Measurements from ENCODE around the gene F2R. TPM values are rescaled to one million over a fixed set of nuclear protein-coding genes. Genes with fewer than 3 reads are reported as not detected.
"Not testable (repeated sequence)": the region's sequence is repeated elsewhere in the genome, so short reads cannot be mapped to it uniquely, and the experiment has no call there.

Gene F2R
- total and polyA plus RNA-seq, 5 experiments from 2014 or later, result 0.65 to 37.3 (median 1.2) TPM

GRCh38 chr5:76771705-76772405 lies 55.9 kb downstream of the F2R start:
- Mint-ChIP-seq H3K36me3 (no peaks in the 10 kb centered on the region), H3K27ac (peak overlapping the region in 2 of 10 donors; percentile 5 to 39), H3K4me1 (peaks cover 0 to 6% (median 2%) of the 10 kb centered on the region in 4 donors), H3K9me3 (no peaks in the 10 kb centered on the region), H3K4me3 (no peak overlapping the region), H3K27me3 (no peaks in the 10 kb centered on the region)
- ATAC-seq (no peak), DNase-seq (no peak)
- POLR2A ChIA-PET, result no interaction called here

DNA sequence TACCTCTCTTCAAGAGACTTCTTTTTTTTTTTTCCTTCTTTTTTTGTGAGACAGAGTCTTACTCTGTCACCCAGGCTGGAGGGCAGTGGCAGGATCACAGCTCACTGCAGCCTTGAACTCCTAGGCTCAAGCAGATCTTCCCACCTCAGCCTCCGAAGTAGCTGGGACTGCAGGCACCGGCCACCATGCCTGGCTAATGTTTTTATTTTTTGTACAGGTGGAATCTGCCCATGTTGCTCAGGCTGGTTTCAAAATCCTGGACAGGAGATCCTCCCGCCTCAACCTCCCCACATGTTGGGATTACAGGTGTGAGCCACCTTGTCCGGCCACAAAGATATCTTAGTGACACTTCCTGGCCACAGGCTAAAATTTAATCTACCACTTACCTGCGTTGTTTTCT lies 60.0 kb downstream of the F2R start:
- Mint-ChIP-seq H3K27ac (peak overlapping the region in 2 of 10 donors; percentile 24 to 68), H3K36me3 (no peaks in the 10 kb centered on the region), H3K4me3 (no peak overlapping the region), H3K27me3 (no peaks in the 10 kb centered on the region), H3K4me1 (peaks cover 0 to 6% (median 2%) of the 10 kb centered on the region in 4 donors), H3K9me3 (no peaks in the 10 kb centered on the region)
- DNase-seq, result no peak
- POLR2A ChIA-PET, result no interaction called here
- ATAC-seq, result no peak

DNA sequence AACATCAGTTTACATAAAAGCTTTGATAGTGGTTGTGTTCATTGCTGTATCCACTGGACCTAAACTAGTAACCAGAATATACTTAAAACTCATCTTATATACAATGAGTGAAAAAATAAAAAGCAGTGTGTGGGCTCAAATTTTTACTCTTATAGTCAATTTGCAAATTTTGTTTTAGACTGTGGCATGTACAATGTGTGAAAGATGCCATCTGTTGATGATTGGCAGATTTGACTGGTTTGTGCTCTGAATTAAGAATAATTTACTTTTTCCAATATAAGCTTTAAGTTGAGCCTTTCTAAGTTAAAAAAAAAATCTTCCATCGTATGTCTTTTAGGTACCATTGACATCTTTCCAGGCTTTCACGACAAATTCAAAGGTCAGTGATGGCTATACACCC lies 60.5 kb downstream of the F2R start:
- POLR2A ChIA-PET, result no interaction called here
- H3K27ac Mint-ChIP-seq, result no peak overlapping the region
- DNase-seq (no peak), ATAC-seq (no peak)
- H3K4me3 Mint-ChIP-seq, result no peak overlapping the region
- no peaks in the 10 kb centered on the region for H3K36me3 Mint-ChIP-seq
- no peaks in the 10 kb centered on the region for H3K9me3 Mint-ChIP-seq
- H3K27me3 Mint-ChIP-seq, result no peaks in the 10 kb centered on the region
- peaks cover 0 to 6% (median 2%) of the 10 kb centered on the region in 4 donors for H3K4me1 Mint-ChIP-seq

DNA sequence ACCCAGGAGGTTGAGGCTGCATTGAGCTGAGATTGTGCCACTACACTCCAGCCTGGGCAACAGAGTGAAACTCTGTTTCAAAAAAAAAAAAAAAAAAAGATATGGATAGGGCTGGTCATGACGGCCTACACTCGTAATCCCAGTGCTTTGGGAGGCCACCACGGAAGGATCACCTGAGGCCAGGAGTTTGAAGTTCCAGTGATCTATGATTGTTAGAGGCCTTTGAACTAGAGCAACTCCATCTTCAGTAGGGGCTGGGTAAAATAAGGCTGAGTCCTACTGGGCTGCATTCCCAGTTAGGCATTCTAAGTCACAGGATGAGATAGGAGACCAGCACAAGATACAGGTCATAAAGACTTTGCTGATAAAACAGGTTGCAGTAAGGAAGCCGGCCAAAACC lies 64.7 kb downstream of the F2R start:
- H3K36me3 Mint-ChIP-seq, ATAC-seq, H3K27ac Mint-ChIP-seq, H3K9me3 Mint-ChIP-seq, DNase-seq, H3K4me1 Mint-ChIP-seq, H3K27me3 Mint-ChIP-seq, H3K4me3 Mint-ChIP-seq, POLR2A ChIA-PET: not testable (repeated sequence)

DNA sequence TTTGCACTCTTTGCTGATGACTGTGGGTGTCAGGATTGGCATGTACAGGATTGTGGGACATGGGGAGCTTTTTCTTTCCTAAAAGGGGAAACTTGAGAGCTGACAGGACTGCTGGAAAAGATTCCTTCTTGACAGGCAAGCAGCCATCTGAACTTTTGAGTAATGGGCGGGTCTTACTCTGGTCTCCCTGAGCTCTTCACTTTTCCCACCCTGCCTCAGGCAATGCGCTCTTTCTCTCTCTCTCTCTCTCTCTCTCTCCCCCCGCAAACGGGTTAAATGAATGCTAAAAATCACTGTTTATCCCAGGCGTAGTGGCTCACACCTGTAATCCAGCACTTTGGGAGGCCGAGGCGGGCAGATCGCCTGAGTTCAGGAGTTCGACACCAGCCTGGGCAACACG lies 65.8 kb downstream of the F2R start:
- no peak overlapping the region for H3K27ac Mint-ChIP-seq
- no peak for DNase-seq

GRCh38 chr5:76782444-76782843 lies 66.5 kb downstream of the F2R start:
- ATAC-seq, result no peak
- no peak overlapping the region for H3K27ac Mint-ChIP-seq
- POLR2A ChIA-PET, result no interaction called here

More for the DNA sequence above, 65.8 kb downstream of the F2R start:
- H3K9me3 Mint-ChIP-seq, result no peaks in the 10 kb centered on the region
- POLR2A ChIA-PET, result no interaction called here
- H3K27me3 Mint-ChIP-seq, result peaks cover 0 to 1% (median 0%) of the 10 kb centered on the region in 5 donors
- H3K4me3 Mint-ChIP-seq, result no peak overlapping the region
- H3K36me3 Mint-ChIP-seq, result no peaks in the 10 kb centered on the region
- peaks cover 0 to 3% (median 0%) of the 10 kb centered on the region in 4 donors for H3K4me1 Mint-ChIP-seq
- no peak for ATAC-seq

More at GRCh38 chr5:76782444-76782843, 66.5 kb downstream of the F2R start:
- DNase-seq, result no peak
- Mint-ChIP-seq H3K4me3 (no peak overlapping the region), H3K4me1 (peaks cover 0 to 3% (median 0%) of the 10 kb centered on the region in 4 donors), H3K27me3 (peaks cover 0 to 1% (median 0%) of the 10 kb centered on the region in 5 donors), H3K9me3 (no peaks in the 10 kb centered on the region), H3K36me3 (no peaks in the 10 kb centered on the region)

Other genes starting within 250 kb of the F2R start
- gene F2RL2, start 92.7 kb upstream of the F2R start, total RNA-seq, result not detected
- gene F2RL2, start 92.7 kb upstream of the F2R start, polyA plus RNA-seq, result under 1 TPM; 0.08 to 0.80 (median 0.70) TPM
- 1 to 10 TPM; 3.1 to 4.2 TPM for gene F2RL1, start 102.9 kb downstream of the F2R start, total RNA-seq
- gene F2RL1, start 102.9 kb downstream of the F2R start, polyA plus RNA-seq, result 1 to 10 TPM in 2 of 3 donors, under 1 TPM in 1; 0.48 to 4.7 (median 2.0) TPM
- gene S100Z, start 133.9 kb downstream of the F2R start, total RNA-seq, result not detected
- not detected for gene S100Z, start 133.9 kb downstream of the F2R start, polyA plus RNA-seq
- not detected for gene CRHBP, start 236.9 kb downstream of the F2R start, total RNA-seq
- gene CRHBP, start 236.9 kb downstream of the F2R start, polyA plus RNA-seq, result not detected

Data from naive thymus-derived CD8-positive, alpha-beta T cell (primary cell).